Neural progenitor cell (in vitro differentiated cells): ENCODE measurements around the gene LTF. TPM values are rescaled to one million over a fixed set of nuclear protein-coding genes. Genes with fewer than 3 reads are reported as not detected.

Experiments
- DNase-seq: peaks from one replicate; pipeline ENCODE4 v3.0.0-alpha.2; 2016; ENCODE audit warnings: low spot score
- H2AFZ ChIP-seq: fragments of 200-600 bp; sonication (generic); replicated peaks from 2 replicates; pipeline ENCODE4 v1.6.1; 2016; ENCODE audit warnings: antibody characterized with exemption
- H3F3A ChIP-seq: fragments of 200-600 bp; sonication (generic); 2 replicates; pipeline ENCODE4 v1.6.1; 2016; ENCODE audit warnings: antibody characterized with exemption, low read depth
- H3K27ac ChIP-seq: fragments of 200-600 bp; sonication (generic); 2 replicates; pipeline ENCODE4 v1.5.1; 2016; ENCODE audit warnings: mild to moderate bottlenecking
- H3K27me3 ChIP-seq: fragments of 200-600 bp; sonication (generic); 2 replicates; pipeline ENCODE4 v1.6.1; 2016; ENCODE audit warnings: mild to moderate bottlenecking, moderate library complexity
- H3K36me3 ChIP-seq: fragments of 200-600 bp; sonication (generic); 2 replicates; pipeline ENCODE4 v1.5.1; 2016
- H3K4me1 ChIP-seq: fragments of 200-600 bp; sonication (generic); 2 replicates; pipeline ENCODE4 v1.6.1; 2016; ENCODE audit warnings: mixed run types
- H3K4me2 ChIP-seq: fragments of 200-600 bp; sonication (generic); 2 replicates; pipeline ENCODE4 v1.6.1; 2016
- H3K4me3 ChIP-seq: fragments of 200-600 bp; sonication (generic); 2 replicates; pipeline ENCODE4 v1.5.1; 2016
- H3K79me2 ChIP-seq: fragments of 200-600 bp; sonication (generic); 2 replicates; pipeline ENCODE4 v1.6.1; 2016; ENCODE audit warnings: low read depth
- H3K9ac ChIP-seq: fragments of 200-600 bp; sonication (generic); 2 replicates; pipeline ENCODE4 v1.6.1; 2016
- H3K9me3 ChIP-seq: fragments of 200-600 bp; sonication (generic); 2 replicates; pipeline ENCODE4 v1.5.1; 2016; ENCODE audit warnings: low read depth
- H4K20me1 ChIP-seq: fragments of 200-600 bp; sonication (generic); 2 replicates; pipeline ENCODE4 v1.6.1; 2016; ENCODE audit warnings: low read depth
- H3K27ac Mint-ChIP-seq: 3 replicates; pipeline ENCODE4 v1.8.0; 2021; ENCODE audit warnings: mixed read lengths
- H3K27me3 Mint-ChIP-seq: 2 replicates; pipeline ENCODE4 v1.8.0; 2022; ENCODE audit warnings: low read depth, mild to moderate bottlenecking, inconsistent platforms, moderate library complexity, mixed read lengths; ENCODE audit not compliant: insufficient read depth
- H3K36me3 Mint-ChIP-seq: 3 replicates; pipeline ENCODE4 v1.8.0; 2021; ENCODE audit warnings: mixed read lengths
- H3K4me1 Mint-ChIP-seq: 3 replicates; pipeline ENCODE4 v1.8.0; 2021; ENCODE audit warnings: mixed read lengths
- H3K4me3 Mint-ChIP-seq: 3 replicates; pipeline ENCODE4 v1.8.0; 2021; ENCODE audit warnings: mild to moderate bottlenecking, moderate library complexity, mixed read lengths
- H3K9me3 Mint-ChIP-seq: 3 replicates; pipeline ENCODE4 v1.8.0; 2020; ENCODE audit warnings: mixed read lengths
- CTCF ChIP-seq: fragments of 200-600 bp; sonication (generic); IDR thresholded peaks from 2 replicates; pipeline ENCODE4 v1.5.1; 2017; ENCODE audit warnings: antibody characterized with exemption, mild to moderate bottlenecking
- EZH2 ChIP-seq: fragments of 200-600 bp; sonication (generic); IDR thresholded peaks from 2 replicates; pipeline ENCODE4 v1.6.1; 2017; ENCODE audit warnings: antibody characterized with exemption, mild to moderate bottlenecking, moderate library complexity
- EZH2phosphoT487 ChIP-seq: fragments of 200-600 bp; sonication (generic); IDR thresholded peaks from 2 replicates; pipeline ENCODE4 v1.6.1; 2017; ENCODE audit warnings: antibody characterized with exemption
- total RNA-seq: library from RNA; depleted of rRNA; stranded (reverse); fragments of >200 nt; gene quantifications from 2 replicates; pipeline ENCODE4 v1.2.3, GENCODE V29; 2015; ENCODE audit warnings: low replicate concordance

Gene LTF
- total RNA-seq, 1 donor from 2014 or later = not detected

GRCh38 chr3:46419816-46420215 lies 44.9 kb downstream of the LTF start:
- TF ChIP-seq EZH2phosphoT487 (no peak), CTCF (no peak), EZH2 (no peak)
- Histone ChIP-seq H4K20me1 (no peaks in the 10 kb centered on the region), H3K4me1 (no peaks in the 10 kb centered on the region), H3K79me2 (no peaks in the 10 kb centered on the region), H3K27me3 (no peaks in the 10 kb centered on the region), H3K9me3 (no peaks in the 10 kb centered on the region), H3K4me2 (no peak overlapping the region), H3F3A (no peaks in the 10 kb centered on the region), H3K27ac (no peak overlapping the region), H3K36me3 (no peaks in the 10 kb centered on the region), H3K4me3 (no peak overlapping the region), H2AFZ (no peak overlapping the region), H3K9ac (no peak overlapping the region)
- no peak for DNase-seq
- H3K36me3 Mint-ChIP-seq = no peaks in the 10 kb centered on the region
- peaks cover 5% of the 10 kb centered on the region for H3K27me3 Mint-ChIP-seq
- peaks cover 6% of the 10 kb centered on the region for H3K4me1 Mint-ChIP-seq
- no peak overlapping the region for H3K27ac Mint-ChIP-seq
- H3K9me3 Mint-ChIP-seq = no peaks in the 10 kb centered on the region
- no peak overlapping the region for H3K4me3 Mint-ChIP-seq

DNA sequence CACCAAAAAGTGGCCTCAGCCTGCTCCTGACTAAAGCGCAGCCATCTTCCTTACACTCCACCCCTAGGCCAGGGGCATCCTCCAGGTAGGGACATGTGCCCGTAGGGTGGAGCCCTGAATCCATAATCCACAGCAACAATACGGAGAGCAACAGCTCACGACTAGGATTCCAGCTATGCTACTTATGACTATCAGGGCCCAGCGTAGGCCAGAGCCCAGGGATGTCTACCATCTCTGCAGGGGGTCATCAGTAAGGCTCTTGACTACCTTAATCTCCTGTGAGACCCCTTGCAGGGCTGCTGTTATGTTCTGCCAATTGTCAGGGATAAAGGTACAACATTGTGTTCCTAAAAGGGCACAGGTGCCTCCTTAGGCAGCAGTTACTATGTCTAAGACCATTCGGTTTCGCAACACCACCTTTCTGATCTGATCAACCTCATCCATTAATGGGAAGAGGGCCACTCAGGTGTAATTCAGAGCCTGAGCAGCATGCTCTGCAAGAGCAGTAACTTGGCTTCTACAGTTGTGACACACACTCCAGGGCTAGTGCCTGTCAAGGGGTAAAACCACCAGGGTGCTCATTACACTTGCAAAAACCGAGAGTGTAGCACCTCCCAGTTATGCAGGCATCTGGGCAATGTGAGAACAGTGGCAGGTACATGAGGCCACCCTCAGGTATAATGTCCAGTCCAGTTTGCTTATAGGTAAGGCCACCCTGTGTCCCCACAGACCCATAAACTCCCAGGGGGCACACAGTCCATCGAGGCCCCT lies 46.7 kb downstream of the LTF start:
- Histone ChIP-seq H4K20me1 (no peaks in the 10 kb centered on the region), H3K27me3 (no peaks in the 10 kb centered on the region), H3K79me2 (no peaks in the 10 kb centered on the region), H3K9me3 (no peaks in the 10 kb centered on the region), H2AFZ (no peak overlapping the region), H3K4me3 (no peak overlapping the region), H3K4me1 (no peaks in the 10 kb centered on the region), H3K4me2 (no peak overlapping the region), H3K27ac (no peak overlapping the region), H3F3A (no peaks in the 10 kb centered on the region), H3K36me3 (no peaks in the 10 kb centered on the region), H3K9ac (no peak overlapping the region)
- no peak for DNase-seq
- H3K36me3 Mint-ChIP-seq = no peaks in the 10 kb centered on the region
- no peak overlapping the region for H3K27ac Mint-ChIP-seq
- peaks cover 6% of the 10 kb centered on the region for H3K4me1 Mint-ChIP-seq
- peaks cover 5% of the 10 kb centered on the region for H3K27me3 Mint-ChIP-seq
- no peak overlapping the region for H3K4me3 Mint-ChIP-seq
- TF ChIP-seq EZH2phosphoT487 (no peak), CTCF (no peak), EZH2 (no peak)
- H3K9me3 Mint-ChIP-seq = no peaks in the 10 kb centered on the region

GRCh38 chr3:46416811-46417510 lies 47.7 kb downstream of the LTF start:
- H3K27me3 Mint-ChIP-seq = peaks cover 5% of the 10 kb centered on the region
- Histone ChIP-seq H3K9me3 (no peaks in the 10 kb centered on the region), H3K79me2 (no peaks in the 10 kb centered on the region), H4K20me1 (no peaks in the 10 kb centered on the region), H3K4me2 (no peak overlapping the region), H3K4me3 (no peak overlapping the region), H3K27me3 (no peaks in the 10 kb centered on the region), H3K4me1 (no peaks in the 10 kb centered on the region), H2AFZ (no peak overlapping the region), H3F3A (no peaks in the 10 kb centered on the region), H3K9ac (no peak overlapping the region), H3K36me3 (no peaks in the 10 kb centered on the region), H3K27ac (no peak overlapping the region)
- DNase-seq = no peak
- H3K27ac Mint-ChIP-seq = no peak overlapping the region
- no peaks in the 10 kb centered on the region for H3K36me3 Mint-ChIP-seq
- H3K9me3 Mint-ChIP-seq = no peaks in the 10 kb centered on the region
- no peak for TF ChIP-seq CTCF
- no peak for TF ChIP-seq EZH2
- TF ChIP-seq EZH2phosphoT487 = no peak
- H3K4me1 Mint-ChIP-seq = peaks cover 6% of the 10 kb centered on the region
- no peak overlapping the region for H3K4me3 Mint-ChIP-seq
